Astrocyte (in vitro differentiated cells and primary cell): ENCODE data around the gene TAF4. TPM values are rescaled to one million over a fixed set of nuclear protein-coding genes. Genes with fewer than 3 reads are reported as not detected.
"Not testable (repeated sequence)": the region's sequence is repeated elsewhere in the genome, so short reads cannot be mapped to it uniquely, and the experiment has no call there.

Experiments used
- DNase-seq: peaks from one replicate; pipeline ENCODE4 v3.0.0-alpha.2; 2010; ENCODE audit warnings: low read depth
- FAIRE-seq: peaks from 2 replicates; lab custom pipeline; 2011; peaks lifted over from hg19 to GRCh38; lab: Jason Lieb, UNC
- H2AFZ ChIP-seq: 2 replicates; pipeline ENCODE4 v1.6.0; 2012; ENCODE audit warnings: low read depth, low read length, inconsistent platforms
- H3K27ac ChIP-seq: 2 replicates; pipeline ENCODE4 v1.5.1; 2011; ENCODE audit warnings: low read depth, low read length, inconsistent platforms
- H3K27me3 ChIP-seq: 2 replicates; pipeline ENCODE4 v1.6.0; 2011; ENCODE audit warnings: low read length, inconsistent platforms; ENCODE audit not compliant: insufficient read depth
- H3K36me3 ChIP-seq: 2 replicates; pipeline ENCODE4 v1.5.1; 2011; ENCODE audit warnings: low read length, inconsistent platforms; ENCODE audit not compliant: insufficient read depth
- H3K4me1 ChIP-seq: 2 replicates; pipeline ENCODE4 v1.5.1; 2011; ENCODE audit warnings: low read length, inconsistent platforms; ENCODE audit not compliant: insufficient read depth
- H3K4me2 ChIP-seq: 2 replicates; pipeline ENCODE4 v1.6.0; 2012; ENCODE audit warnings: low read length, inconsistent platforms
- H3K4me3 ChIP-seq: 2 replicates; pipeline ENCODE4 v1.5.1; 2011; ENCODE audit warnings: low read depth, mild to moderate bottlenecking, low read length, inconsistent platforms; ENCODE audit not compliant: insufficient read depth
- H3K79me2 ChIP-seq: 2 replicates; pipeline ENCODE4 v1.6.0; 2012; ENCODE audit warnings: mild to moderate bottlenecking, low read length, inconsistent platforms; ENCODE audit not compliant: insufficient read depth
- H3K9ac ChIP-seq: 2 replicates; pipeline ENCODE4 v1.6.0; 2012; ENCODE audit warnings: mild to moderate bottlenecking, low read length, inconsistent platforms
- H3K9me3 ChIP-seq: 2 replicates; pipeline ENCODE4 v1.5.1; 2012; ENCODE audit warnings: low read depth, mild to moderate bottlenecking, low read length, inconsistent platforms; ENCODE audit not compliant: insufficient read depth
- H4K20me1 ChIP-seq: 2 replicates; pipeline ENCODE4 v1.6.0; 2012; ENCODE audit warnings: low read length, inconsistent platforms; ENCODE audit not compliant: insufficient read depth
- H3K27ac Mint-ChIP-seq: one replicate; pipeline ENCODE4 v1.8.0; 2021; ENCODE audit warnings: mild to moderate bottlenecking, mixed read lengths; ENCODE audit not compliant: unreplicated experiment
- H3K27me3 Mint-ChIP-seq: one replicate; pipeline ENCODE4 v1.8.0; 2021; ENCODE audit warnings: low read depth, mixed read lengths; ENCODE audit not compliant: unreplicated experiment
- H3K36me3 Mint-ChIP-seq: one replicate; pipeline ENCODE4 v1.8.0; 2021; ENCODE audit warnings: low read depth, mixed read lengths; ENCODE audit not compliant: unreplicated experiment
- H3K4me1 Mint-ChIP-seq: one replicate; pipeline ENCODE4 v1.8.0; 2021; ENCODE audit warnings: low read depth, mixed read lengths; ENCODE audit not compliant: unreplicated experiment
- H3K4me3 Mint-ChIP-seq: one replicate; pipeline ENCODE4 v1.8.0; 2021; ENCODE audit warnings: mild to moderate bottlenecking, moderate library complexity, mixed read lengths; ENCODE audit not compliant: unreplicated experiment
- H3K9me3 Mint-ChIP-seq: one replicate; pipeline ENCODE4 v1.8.0; 2021; ENCODE audit warnings: mild to moderate bottlenecking, mixed read lengths; ENCODE audit not compliant: unreplicated experiment
- EZH2 ChIP-seq: IDR thresholded peaks from 2 replicates; pipeline ENCODE4 v1.6.1; 2012; ENCODE audit warnings: mild to moderate bottlenecking, low read length, inconsistent platforms; ENCODE audit not compliant: insufficient read depth
- total RNA-seq: library from RNA; stranded (reverse); gene quantifications from 2 replicates; pipeline ENCODE4 v1.2.1, GENCODE V29; 2021
- TF ChIP-seq, protein P1 (sequence below): IDR thresholded peaks from 2 replicates; pipeline ENCODE4 v1.5.1; 2011; ENCODE audit warnings: low read depth, mild to moderate bottlenecking, inconsistent platforms, low read length, moderate library complexity; ENCODE audit not compliant: insufficient read depth

TAF4 gene
- total RNA-seq, 1 donor from 2014 or later, result 11.8 TPM

DNA sequence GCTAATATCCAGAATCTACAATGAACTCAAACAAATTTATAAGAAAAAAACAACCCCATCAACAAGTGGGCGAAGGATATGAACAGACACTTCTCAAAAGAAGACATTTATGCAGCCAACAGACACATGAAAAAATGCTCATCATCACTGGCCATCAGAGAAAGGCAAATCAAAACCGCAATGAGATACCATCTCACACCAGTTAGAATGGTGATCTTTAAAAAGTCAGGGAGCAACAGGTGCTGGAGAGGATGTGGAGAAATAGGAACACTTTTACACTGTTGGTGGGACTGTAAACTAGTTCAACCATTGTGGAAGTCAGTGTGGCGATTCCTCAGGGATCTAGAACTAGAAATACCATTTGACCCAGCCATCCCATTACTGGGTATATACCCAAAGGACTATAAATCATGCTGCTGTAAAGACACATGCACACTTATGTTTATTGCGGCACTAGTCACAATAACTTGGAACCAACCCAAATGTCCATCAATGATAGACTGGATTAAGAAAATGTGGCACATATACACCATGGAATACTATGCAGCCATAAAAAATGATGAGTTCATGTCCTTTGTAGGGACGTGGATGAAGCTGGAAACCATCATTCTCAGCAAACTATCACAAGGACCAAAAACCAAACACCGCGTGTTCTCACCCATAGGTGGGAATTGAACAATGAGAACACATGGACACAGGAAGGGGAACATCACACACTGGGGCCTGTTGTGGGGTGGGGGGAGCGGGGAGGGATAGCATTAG is 6.2 kb upstream of the TAF4 start:
- not testable (repeated sequence) for H3K4me3 ChIP-seq

DNA sequence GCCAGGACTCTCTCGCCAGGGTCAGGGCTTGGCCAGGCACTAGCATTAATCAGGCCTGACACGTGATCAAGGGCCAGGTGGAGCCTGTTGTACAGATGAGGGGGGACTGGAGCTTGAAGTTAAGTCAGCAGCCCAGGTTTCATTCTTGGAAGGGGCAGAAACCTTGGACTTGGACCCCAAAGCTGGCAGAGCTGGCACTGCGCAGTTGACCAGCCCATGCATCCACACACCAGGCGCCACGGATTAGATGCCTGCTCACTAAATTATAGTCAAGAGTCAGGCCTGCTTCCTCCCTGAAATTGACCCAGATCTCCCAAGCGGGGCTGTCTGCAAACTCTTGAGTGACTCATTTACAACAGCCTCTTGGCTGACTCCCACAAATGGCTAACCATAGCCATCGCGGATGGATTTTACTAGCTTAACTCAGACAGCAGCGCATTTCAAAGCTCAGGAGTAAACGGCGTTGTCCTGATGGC is 4.1 kb upstream of the TAF4 start:
- Histone ChIP-seq H3K4me3 (no peak overlapping the region), H3K36me3 (no peaks in the 10 kb centered on the region), H3K4me2 (no peak overlapping the region), H3K9ac (no peak overlapping the region), H3K9me3 (peaks cover 9% of the 10 kb centered on the region), H3K4me1 (peaks cover 7% of the 10 kb centered on the region), H3K79me2 (no peaks in the 10 kb centered on the region), H4K20me1 (no peaks in the 10 kb centered on the region), H3K27ac (no peak overlapping the region), H2AFZ (no peak overlapping the region), H3K27me3 (no peaks in the 10 kb centered on the region)
- Mint-ChIP-seq H3K4me3 (no peak overlapping the region), H3K4me1 (peaks cover 7% of the 10 kb centered on the region), H3K27ac (no peak overlapping the region), H3K27me3 (peaks cover 3% of the 10 kb centered on the region), H3K9me3 (peaks cover 19% of the 10 kb centered on the region), H3K36me3 (no peaks in the 10 kb centered on the region)
- DNase-seq (peak; percentile 72), FAIRE-seq (no peak)
- TF ChIP-seq EZH2, result no peak

More for the DNA sequence above, 6.2 kb upstream of the TAF4 start:
- not testable (repeated sequence) for H3K4me1 Mint-ChIP-seq, H3K9ac ChIP-seq, DNase-seq, H3K27ac Mint-ChIP-seq, H3K79me2 ChIP-seq, H3K9me3 ChIP-seq, H3K27ac ChIP-seq, FAIRE-seq, H4K20me1 ChIP-seq, H3K27me3 Mint-ChIP-seq, H3K4me3 Mint-ChIP-seq, H3K27me3 ChIP-seq, H3K36me3 ChIP-seq, H2AFZ ChIP-seq, H3K36me3 Mint-ChIP-seq, H3K4me1 ChIP-seq, H3K4me2 ChIP-seq
- H3K9me3 Mint-ChIP-seq, result peaks cover 28% of the 10 kb centered on the region

DNA sequence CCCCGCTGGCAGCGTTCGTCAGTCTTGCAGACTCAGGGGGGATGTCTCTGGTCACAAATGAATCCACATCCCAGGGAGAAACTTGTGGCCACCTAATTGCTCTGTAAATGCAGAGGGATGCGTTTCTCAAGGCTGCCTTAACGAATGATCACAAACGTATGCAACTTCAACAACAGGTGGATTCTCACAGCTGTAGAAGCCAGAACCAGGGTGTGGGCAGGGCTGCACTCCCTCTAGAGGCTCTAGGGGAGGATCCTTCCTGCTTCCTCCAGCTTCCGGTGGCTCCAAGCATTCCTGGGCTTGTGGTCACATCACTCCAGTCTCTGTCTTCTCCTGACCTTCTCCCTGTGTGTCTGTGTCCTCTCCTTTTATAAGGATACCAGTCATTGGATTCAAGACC is 3.3 kb upstream of the TAF4 start:
- no peak overlapping the region for H3K4me3 ChIP-seq
- H3K27me3 Mint-ChIP-seq, result peaks cover 3% of the 10 kb centered on the region
- H3K36me3 ChIP-seq, result no peaks in the 10 kb centered on the region
- no peak overlapping the region for H3K4me2 ChIP-seq
- peaks cover 15% of the 10 kb centered on the region for H3K9me3 Mint-ChIP-seq
- TF ChIP-seq, protein P1, sequence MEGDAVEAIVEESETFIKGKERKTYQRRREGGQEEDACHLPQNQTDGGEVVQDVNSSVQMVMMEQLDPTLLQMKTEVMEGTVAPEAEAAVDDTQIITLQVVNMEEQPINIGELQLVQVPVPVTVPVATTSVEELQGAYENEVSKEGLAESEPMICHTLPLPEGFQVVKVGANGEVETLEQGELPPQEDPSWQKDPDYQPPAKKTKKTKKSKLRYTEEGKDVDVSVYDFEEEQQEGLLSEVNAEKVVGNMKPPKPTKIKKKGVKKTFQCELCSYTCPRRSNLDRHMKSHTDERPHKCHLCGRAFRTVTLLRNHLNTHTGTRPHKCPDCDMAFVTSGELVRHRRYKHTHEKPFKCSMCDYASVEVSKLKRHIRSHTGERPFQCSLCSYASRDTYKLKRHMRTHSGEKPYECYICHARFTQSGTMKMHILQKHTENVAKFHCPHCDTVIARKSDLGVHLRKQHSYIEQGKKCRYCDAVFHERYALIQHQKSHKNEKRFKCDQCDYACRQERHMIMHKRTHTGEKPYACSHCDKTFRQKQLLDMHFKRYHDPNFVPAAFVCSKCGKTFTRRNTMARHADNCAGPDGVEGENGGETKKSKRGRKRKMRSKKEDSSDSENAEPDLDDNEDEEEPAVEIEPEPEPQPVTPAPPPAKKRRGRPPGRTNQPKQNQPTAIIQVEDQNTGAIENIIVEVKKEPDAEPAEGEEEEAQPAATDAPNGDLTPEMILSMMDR, result no peak
- no peaks in the 10 kb centered on the region for H3K27me3 ChIP-seq
- no peak overlapping the region for H3K4me3 Mint-ChIP-seq
- H3K9me3 ChIP-seq, result peaks cover 9% of the 10 kb centered on the region
- H3K4me1 Mint-ChIP-seq, result peaks cover 7% of the 10 kb centered on the region
- FAIRE-seq, result no peak
- peaks cover 3% of the 10 kb centered on the region for H3K79me2 ChIP-seq
- peaks cover 11% of the 10 kb centered on the region for H3K4me1 ChIP-seq
- H3K36me3 Mint-ChIP-seq, result no peaks in the 10 kb centered on the region
- no peak overlapping the region for H3K9ac ChIP-seq
- no peak overlapping the region for H3K27ac ChIP-seq
- no peak overlapping the region for H3K27ac Mint-ChIP-seq
- no peak overlapping the region for H2AFZ ChIP-seq
- H4K20me1 ChIP-seq, result peaks cover 4% of the 10 kb centered on the region
- DNase-seq, result no peak
